ENCODE data around the gene PRPF40A. TPM values are rescaled to one million over a fixed set of nuclear protein-coding genes. Genes with fewer than 3 reads are reported as not detected.

The PRPF40A gene
- total RNA-seq, 2 donors from 2014 or later, result 122 to 127 TPM

GRCh38 chr2:152708742-152709141 is 8.5 kb downstream of the PRPF40A start:
- ATAC-seq (replicated peaks in 1 of 2), result no peak

DNA sequence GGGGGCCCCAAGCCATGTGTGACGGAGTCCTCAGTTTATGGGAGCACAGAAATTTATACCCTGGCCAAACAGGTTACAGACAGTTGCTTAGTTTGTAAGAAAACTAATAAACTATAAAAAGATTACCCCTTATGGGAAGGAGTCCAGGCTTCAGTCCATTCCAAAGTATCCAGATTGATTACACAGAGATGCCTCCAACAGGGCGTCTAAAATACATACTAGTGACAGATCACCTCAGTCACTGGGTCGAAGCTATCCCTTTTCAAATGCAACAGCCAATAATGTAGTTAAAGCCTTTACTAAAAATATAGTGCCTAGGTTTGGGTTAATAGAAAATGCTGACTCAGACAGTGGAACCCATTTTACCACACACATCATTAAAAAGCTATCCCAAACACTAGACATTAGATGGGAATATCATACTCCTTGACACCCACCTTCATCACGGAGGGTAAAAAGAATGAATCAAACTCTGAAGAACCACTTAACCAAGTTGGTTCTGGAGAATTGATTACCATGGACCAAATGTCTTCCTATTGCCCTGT is 10.7 kb downstream of the PRPF40A start:
- no peak for ATAC-seq (replicated peaks in 1 of 2)
- no peak overlapping the region for H3K4me3 Mint-ChIP-seq

More at GRCh38 chr2:152708742-152709141, 8.5 kb downstream of the PRPF40A start:
- Mint-ChIP-seq H3K9me3 (peaks cover 0 to 1% of the 10 kb centered on the region in 2 donors), H3K4me1 (ENCODE audit: low read depth) (peaks cover 44% of the 10 kb centered on the region), H3K4me3 (no peak overlapping the region), H3K27ac (no peak overlapping the region), H3K36me3 (ENCODE audit: insufficient read depth in 2 of 2) (peaks cover 14 to 59% of the 10 kb centered on the region in 2 donors), H3K27me3 (ENCODE audit: low read depth) (no peaks in the 10 kb centered on the region)
- no peak for DNase-seq

DNA sequence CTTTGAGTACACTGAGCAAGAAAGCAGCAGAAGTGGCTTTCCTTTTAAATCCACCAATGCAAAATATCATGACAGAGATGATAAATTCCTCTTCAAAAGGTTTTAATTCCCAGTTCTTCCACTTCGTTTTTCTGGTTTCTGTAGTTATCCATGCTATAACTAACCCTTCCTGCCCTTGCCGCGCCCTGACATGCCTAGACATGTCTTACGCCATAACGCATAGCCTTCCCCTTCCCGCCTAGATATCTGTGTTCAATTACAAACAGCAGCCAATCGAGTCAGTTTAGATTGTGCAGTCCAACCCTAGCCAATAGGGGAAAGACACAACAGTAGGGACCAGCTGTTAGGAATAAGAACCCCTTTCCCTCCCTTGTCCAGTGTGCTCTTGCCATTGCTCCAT is 16.1 kb downstream of the PRPF40A start:
- no peak for ATAC-seq (replicated peaks in 1 of 2)
- peaks cover 5 to 6% of the 10 kb centered on the region in 2 donors for H3K9me3 Mint-ChIP-seq
- no peaks in the 10 kb centered on the region for H3K27me3 Mint-ChIP-seq (ENCODE audit: low read depth)
- no peak for DNase-seq
- peaks cover 18 to 44% of the 10 kb centered on the region in 2 donors for H3K36me3 Mint-ChIP-seq (ENCODE audit: insufficient read depth in 2 of 2)
- no peak overlapping the region for H3K4me3 Mint-ChIP-seq
- no peak overlapping the region for H3K27ac Mint-ChIP-seq
- peaks cover 52% of the 10 kb centered on the region for H3K4me1 Mint-ChIP-seq (ENCODE audit: low read depth)

More for the DNA sequence above, 10.7 kb downstream of the PRPF40A start:
- Mint-ChIP-seq H3K36me3 (ENCODE audit: insufficient read depth in 2 of 2) (peaks cover 23 to 63% of the 10 kb centered on the region in 2 donors), H3K4me1 (ENCODE audit: low read depth) (peaks cover 52% of the 10 kb centered on the region), H3K27me3 (ENCODE audit: low read depth) (no peaks in the 10 kb centered on the region), H3K9me3 (peaks cover under 1 to 6% of the 10 kb centered on the region in 2 donors), H3K27ac (no peak overlapping the region)
- no peak for DNase-seq

- ATAC-seq (replicated peaks in 1 of 2) (no peak), DNase-seq (no peak)
- H3K36me3 Mint-ChIP-seq (ENCODE audit: insufficient read depth in 2 of 2), result peaks cover 4 to 14% of the 10 kb centered on the region in 2 donors
- H3K4me3 Mint-ChIP-seq, result no peak overlapping the region
- no peak overlapping the region for H3K27ac Mint-ChIP-seq
- H3K9me3 Mint-ChIP-seq, result peaks cover under 1 to 4% of the 10 kb centered on the region in 2 donors
- H3K4me1 Mint-ChIP-seq (ENCODE audit: low read depth), result peaks cover 52% of the 10 kb centered on the region
- no peaks in the 10 kb centered on the region for H3K27me3 Mint-ChIP-seq (ENCODE audit: low read depth)
Observed at GRCh38 chr2:152696476-152696875, 20.8 kb downstream of the PRPF40A start.

- H3K36me3 Mint-ChIP-seq (ENCODE audit: insufficient read depth in 2 of 2), result peaks cover 1 to 8% of the 10 kb centered on the region in 2 donors
- no peak for ATAC-seq (replicated peaks in 1 of 2)
- peak overlapping the region; percentile 63 for H3K27ac Mint-ChIP-seq
- peak overlapping the region in 1 of 2 donors; percentile 29 for H3K4me3 Mint-ChIP-seq
- H3K4me1 Mint-ChIP-seq (ENCODE audit: low read depth), result peaks cover 47% of the 10 kb centered on the region
- no peaks in the 10 kb centered on the region for H3K27me3 Mint-ChIP-seq (ENCODE audit: low read depth)
- DNase-seq, result no peak
- no peaks in the 10 kb centered on the region for H3K9me3 Mint-ChIP-seq
Observed at GRCh38 chr2:152695763-152696162, 21.5 kb downstream of the PRPF40A start.

GRCh38 chr2:152694161-152694661 is 23.1 kb downstream of the PRPF40A start:
- ATAC-seq (replicated peaks in 1 of 2) (peak; percentile 86 to 88), DNase-seq (peak; percentile 40 to 42)
- no peaks in the 10 kb centered on the region for H3K9me3 Mint-ChIP-seq
- H3K4me3 Mint-ChIP-seq, result peak overlapping the region; percentile 74 to 86
- no peaks in the 10 kb centered on the region for H3K27me3 Mint-ChIP-seq (ENCODE audit: low read depth)
- H3K4me1 Mint-ChIP-seq (ENCODE audit: low read depth), result peaks cover 40% of the 10 kb centered on the region
- peak overlapping the region; percentile 97 for H3K27ac Mint-ChIP-seq
- H3K36me3 Mint-ChIP-seq (ENCODE audit: insufficient read depth in 2 of 2), result peaks cover 1 to 2% of the 10 kb centered on the region in 2 donors

DNA sequence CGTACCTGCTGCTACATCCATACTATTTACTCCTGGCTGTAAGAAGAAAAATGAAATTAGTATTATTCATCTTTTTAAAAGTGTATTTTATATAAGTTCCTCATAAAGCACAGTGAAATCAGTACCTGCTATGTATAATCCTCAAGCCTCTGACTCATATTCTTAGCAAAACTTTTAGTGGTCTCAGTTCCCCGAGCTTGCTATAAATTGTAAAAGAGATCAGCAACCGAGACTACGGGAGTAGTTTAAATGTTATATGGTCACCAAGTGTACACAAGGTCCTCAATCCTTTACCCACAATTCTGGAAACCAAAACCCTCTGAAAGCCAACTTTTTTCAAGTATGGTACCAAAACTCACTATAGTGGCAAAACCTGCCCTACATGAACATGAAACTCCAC is 24.2 kb downstream of the PRPF40A start:
- Mint-ChIP-seq H3K9me3 (no peaks in the 10 kb centered on the region), H3K27ac (peak overlapping the region; percentile 97), H3K27me3 (ENCODE audit: low read depth) (no peaks in the 10 kb centered on the region), H3K4me1 (ENCODE audit: low read depth) (peaks cover 36% of the 10 kb centered on the region), H3K36me3 (ENCODE audit: insufficient read depth in 2 of 2) (peaks cover 1 to 8% of the 10 kb centered on the region in 2 donors), H3K4me3 (peak overlapping the region in 1 of 2 donors; percentile 86)
- DNase-seq (peak in 1 of 2 donors; percentile 9), ATAC-seq (replicated peaks in 1 of 2) (peak; percentile 74 to 83)

DNA sequence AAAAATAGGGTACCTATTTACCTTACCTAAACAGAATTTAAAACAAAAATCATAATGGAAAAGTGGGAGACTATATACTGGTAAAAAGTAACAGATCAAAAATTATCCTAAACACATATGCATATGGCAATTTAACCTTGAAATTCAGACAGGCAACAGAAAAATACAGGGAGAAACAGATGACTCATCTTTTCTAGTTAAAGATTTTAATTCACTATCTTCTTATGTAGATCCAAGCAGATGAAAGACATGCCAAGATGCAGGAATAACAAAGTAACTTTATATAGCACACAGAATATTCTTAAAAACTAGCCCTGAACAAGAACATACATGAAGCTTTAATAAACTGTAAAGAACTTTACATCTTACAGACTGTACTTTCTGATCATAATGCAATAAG is 30.9 kb downstream of the PRPF40A start:
- DNase-seq (no peak), ATAC-seq (replicated peaks in 1 of 2) (no peak)
- Mint-ChIP-seq H3K4me1 (ENCODE audit: low read depth) (peaks cover 29% of the 10 kb centered on the region), H3K27me3 (ENCODE audit: low read depth) (no peaks in the 10 kb centered on the region), H3K36me3 (ENCODE audit: insufficient read depth in 2 of 2) (peaks cover 4 to 25% of the 10 kb centered on the region in 2 donors), H3K4me3 (no peak overlapping the region), H3K9me3 (no peaks in the 10 kb centered on the region), H3K27ac (peak overlapping the region; percentile 57)

DNA sequence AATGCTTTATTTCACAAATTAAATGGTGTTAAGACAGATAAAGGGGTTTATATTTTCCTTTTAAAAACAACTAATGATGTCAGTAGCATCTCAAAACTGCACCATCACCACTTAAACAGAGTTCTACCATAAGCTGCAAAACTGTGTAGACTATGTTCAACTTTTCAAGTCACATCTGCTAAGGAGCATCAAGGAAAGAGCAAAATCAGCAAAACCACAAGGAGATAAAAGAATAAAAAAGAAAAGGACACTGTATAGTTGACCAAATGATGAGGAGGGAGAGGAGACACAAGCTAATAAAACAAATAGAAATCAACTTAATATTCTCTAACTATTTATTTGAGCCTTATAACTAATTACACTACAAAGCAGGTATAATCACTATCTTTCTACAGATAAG is 33.9 kb downstream of the PRPF40A start:
- H3K27me3 Mint-ChIP-seq (ENCODE audit: low read depth), result no peaks in the 10 kb centered on the region
- H3K4me1 Mint-ChIP-seq (ENCODE audit: low read depth), result peaks cover 29% of the 10 kb centered on the region
- no peak overlapping the region for H3K4me3 Mint-ChIP-seq
- ATAC-seq (replicated peaks in 1 of 2) (no peak), DNase-seq (no peak)
- H3K27ac Mint-ChIP-seq, result no peak overlapping the region
- peaks cover 3 to 36% of the 10 kb centered on the region in 2 donors for H3K36me3 Mint-ChIP-seq (ENCODE audit: insufficient read depth in 2 of 2)
- H3K9me3 Mint-ChIP-seq, result no peaks in the 10 kb centered on the region

DNA sequence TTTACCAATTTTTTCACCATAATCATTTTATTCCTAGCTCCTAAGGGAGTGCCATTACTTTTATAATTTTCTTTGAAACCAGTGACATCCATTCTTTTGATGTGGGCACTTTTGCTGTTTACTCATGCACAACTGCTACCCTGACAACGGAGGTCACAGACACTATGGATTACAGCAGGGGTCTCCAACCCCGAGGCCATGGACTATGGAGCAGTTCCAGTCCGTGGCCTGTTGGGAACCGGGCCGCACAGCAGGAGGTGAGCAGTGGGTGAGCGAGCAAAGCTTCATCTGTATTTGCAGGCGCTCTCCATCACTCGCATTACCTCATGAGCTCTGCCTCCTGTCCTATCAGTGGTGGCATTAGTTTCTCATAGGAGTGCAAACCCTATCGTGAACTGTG is 34.6 kb downstream of the PRPF40A start:
- H3K36me3 Mint-ChIP-seq (ENCODE audit: insufficient read depth in 2 of 2), result peaks cover 3 to 31% of the 10 kb centered on the region in 2 donors
- DNase-seq, result no peak
- H3K27me3 Mint-ChIP-seq (ENCODE audit: low read depth), result no peaks in the 10 kb centered on the region
- H3K27ac Mint-ChIP-seq, result no peak overlapping the region
- H3K4me3 Mint-ChIP-seq, result no peak overlapping the region
- no peaks in the 10 kb centered on the region for H3K9me3 Mint-ChIP-seq
- H3K4me1 Mint-ChIP-seq (ENCODE audit: low read depth), result peaks cover 29% of the 10 kb centered on the region
- no peak for ATAC-seq (replicated peaks in 1 of 2)

DNA sequence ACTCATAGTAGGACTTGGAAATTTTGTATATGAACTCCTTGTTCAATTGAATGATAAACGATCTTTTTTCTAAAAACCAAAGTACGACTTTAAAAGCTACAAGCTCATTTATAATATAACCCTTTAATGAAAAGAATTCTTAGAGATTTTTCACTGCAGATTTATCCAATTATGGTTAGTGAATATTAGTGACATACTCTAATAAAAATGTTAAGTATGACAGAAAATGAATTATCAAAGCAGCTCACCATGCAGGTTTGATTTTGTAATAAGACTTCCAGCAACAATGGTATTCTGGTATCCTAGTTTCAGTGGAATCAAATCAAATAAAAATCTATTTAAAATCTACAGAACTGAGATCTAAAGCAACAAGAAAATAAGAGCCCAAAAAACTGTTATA is 38.5 kb downstream of the PRPF40A start:
- Mint-ChIP-seq H3K27ac (no peak overlapping the region), H3K9me3 (no peaks in the 10 kb centered on the region), H3K36me3 (ENCODE audit: insufficient read depth in 2 of 2) (peaks cover 0 to 25% of the 10 kb centered on the region in 2 donors), H3K4me3 (no peak overlapping the region), H3K27me3 (ENCODE audit: low read depth) (no peaks in the 10 kb centered on the region), H3K4me1 (ENCODE audit: low read depth) (no peaks in the 10 kb centered on the region)
- ATAC-seq (replicated peaks in 1 of 2) (no peak), DNase-seq (no peak)

DNA sequence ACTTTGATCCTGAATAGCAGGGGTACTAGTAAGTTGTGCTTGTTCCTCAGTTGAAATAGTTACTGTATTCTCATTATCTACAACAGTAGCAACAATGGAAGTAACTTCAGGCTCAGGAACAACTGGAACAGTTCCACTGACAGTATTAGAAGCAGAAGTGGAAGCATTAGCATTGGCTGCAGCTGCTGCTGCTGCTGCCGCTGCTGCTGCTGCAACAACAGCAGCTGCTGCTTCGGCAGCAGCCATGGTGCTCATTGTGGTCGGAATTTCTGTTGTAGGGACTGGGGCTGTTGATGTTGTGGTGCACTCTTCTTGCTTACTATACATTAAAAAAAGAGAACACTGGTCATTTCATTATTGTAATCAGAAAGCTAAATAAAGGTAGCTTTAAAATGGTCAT is 40.8 kb downstream of the PRPF40A start:
- Mint-ChIP-seq H3K27me3 (ENCODE audit: low read depth) (no peaks in the 10 kb centered on the region), H3K4me1 (ENCODE audit: low read depth) (no peaks in the 10 kb centered on the region), H3K4me3 (no peak overlapping the region), H3K36me3 (ENCODE audit: insufficient read depth in 2 of 2) (peaks cover 0 to 34% of the 10 kb centered on the region in 2 donors), H3K9me3 (no peaks in the 10 kb centered on the region), H3K27ac (no peak overlapping the region)
- DNase-seq, result no peak
- ATAC-seq (replicated peaks in 1 of 2), result no peak

- peaks cover 2 to 28% of the 10 kb centered on the region in 2 donors for H3K36me3 Mint-ChIP-seq (ENCODE audit: insufficient read depth in 2 of 2)
- H3K27ac Mint-ChIP-seq, result peak overlapping the region; percentile 84
- H3K4me3 Mint-ChIP-seq, result no peak overlapping the region
- ATAC-seq (replicated peaks in 1 of 2), result no peak
- H3K27me3 Mint-ChIP-seq (ENCODE audit: low read depth), result no peaks in the 10 kb centered on the region
- no peaks in the 10 kb centered on the region for H3K4me1 Mint-ChIP-seq (ENCODE audit: low read depth)
- no peak for DNase-seq
- no peaks in the 10 kb centered on the region for H3K9me3 Mint-ChIP-seq
Observed at GRCh38 chr2:152674334-152674733, 42.9 kb downstream of the PRPF40A start.

DNA sequence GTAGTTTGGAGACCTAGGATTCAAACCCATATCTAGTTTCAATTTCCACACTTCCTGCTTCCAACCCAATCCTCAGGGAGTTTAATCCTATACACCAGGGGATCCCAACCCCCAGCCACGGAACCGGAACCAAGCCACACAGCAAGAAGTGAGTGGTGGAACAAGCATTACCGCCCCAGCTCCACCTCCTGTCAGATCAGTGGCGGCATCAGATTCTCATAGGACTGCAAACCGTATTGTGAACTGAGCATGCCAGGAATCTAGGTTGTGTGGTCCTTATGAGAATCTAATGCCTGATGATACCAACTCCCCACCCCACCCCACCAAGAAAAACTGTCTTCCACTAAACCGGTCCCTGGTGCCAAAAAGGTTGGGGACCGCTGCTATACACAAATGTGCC is 52.5 kb downstream of the PRPF40A start:
- Mint-ChIP-seq H3K27ac (no peak overlapping the region), H3K9me3 (no peaks in the 10 kb centered on the region), H3K4me3 (no peak overlapping the region), H3K4me1 (ENCODE audit: low read depth) (no peaks in the 10 kb centered on the region), H3K36me3 (ENCODE audit: insufficient read depth in 2 of 2) (peaks cover 8 to 38% of the 10 kb centered on the region in 2 donors), H3K27me3 (ENCODE audit: low read depth) (no peaks in the 10 kb centered on the region)
- no peak for DNase-seq
- ATAC-seq (replicated peaks in 1 of 2), result no peak

All from activated T-cell treated with anti-CD3 and anti-CD28 coated beads, Interleukin-2, amount 50 U/mL, for 72 hours (primary cell).